NCI-H2107 treated with DMSO at 0.1 percent for 48 hours (cell line): ENCODE results near the gene PDE4D.

Source experiments
- DNase-seq: peaks from one replicate; lab custom pipeline; 2025; ENCODE audit not compliant: unreplicated experiment; lab: John Stamatoyannopoulos, UW

The PDE4D gene

GRCh38 chr5:59164041-59164830, 729.3 kb downstream of the PDE4D start:
- no peak for DNase-seq

GRCh38 chr5:59161221-59162105, 732.1 kb downstream of the PDE4D start:
- no peak for DNase-seq

- no peak for DNase-seq
Observed at GRCh38 chr5:59158637-59159391, 734.7 kb downstream of the PDE4D start.

DNA sequence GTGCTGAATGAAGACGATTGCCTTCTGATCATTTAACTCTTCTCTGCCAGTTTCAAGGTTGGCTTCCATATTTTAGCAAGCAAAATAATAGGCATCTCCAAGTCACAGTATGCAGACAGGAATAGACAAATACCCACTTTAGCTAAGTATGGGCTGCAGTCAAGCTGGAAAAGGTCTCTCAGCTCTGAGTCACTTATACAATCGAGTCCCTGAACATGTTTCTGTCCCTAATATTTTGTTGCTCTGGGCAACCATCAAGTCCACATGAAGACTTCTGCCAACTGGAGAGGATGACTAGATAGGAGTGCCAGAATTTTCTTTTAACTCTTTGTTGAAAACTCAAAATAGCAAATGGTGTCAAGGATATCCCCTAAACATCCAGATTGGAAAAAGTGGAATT, 735.4 kb downstream of the PDE4D start:
- no peak for DNase-seq

- no peak for DNase-seq
Observed at GRCh38 chr5:59157068-59157467, 736.5 kb downstream of the PDE4D start.

DNA sequence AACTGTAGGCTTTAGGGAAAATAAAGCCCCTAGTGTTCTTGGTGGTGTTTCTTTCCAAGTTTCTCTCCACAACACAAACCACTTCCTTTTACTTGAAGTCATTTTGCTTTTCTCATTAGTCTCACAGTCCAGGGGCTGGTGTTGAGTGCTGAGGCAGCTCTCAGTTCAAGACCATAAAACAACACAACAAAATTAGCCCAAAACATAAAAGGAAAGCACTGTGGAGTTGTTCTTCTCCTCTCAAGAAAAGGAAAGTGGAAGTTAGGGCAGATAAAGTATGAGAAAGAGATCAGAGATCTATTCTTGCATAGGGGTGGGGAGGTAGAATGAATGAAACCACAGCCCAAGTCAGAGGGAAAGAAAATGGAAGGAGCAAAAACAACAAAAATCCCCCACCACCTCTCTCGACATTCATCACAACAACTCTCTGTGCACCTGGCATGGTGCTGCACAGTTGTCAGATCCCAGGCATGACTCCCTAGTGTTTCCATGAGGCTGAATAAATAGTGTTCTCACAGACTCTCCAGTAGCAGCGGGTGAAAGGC, 740.8 kb downstream of the PDE4D start:
- no peak for DNase-seq

DNA sequence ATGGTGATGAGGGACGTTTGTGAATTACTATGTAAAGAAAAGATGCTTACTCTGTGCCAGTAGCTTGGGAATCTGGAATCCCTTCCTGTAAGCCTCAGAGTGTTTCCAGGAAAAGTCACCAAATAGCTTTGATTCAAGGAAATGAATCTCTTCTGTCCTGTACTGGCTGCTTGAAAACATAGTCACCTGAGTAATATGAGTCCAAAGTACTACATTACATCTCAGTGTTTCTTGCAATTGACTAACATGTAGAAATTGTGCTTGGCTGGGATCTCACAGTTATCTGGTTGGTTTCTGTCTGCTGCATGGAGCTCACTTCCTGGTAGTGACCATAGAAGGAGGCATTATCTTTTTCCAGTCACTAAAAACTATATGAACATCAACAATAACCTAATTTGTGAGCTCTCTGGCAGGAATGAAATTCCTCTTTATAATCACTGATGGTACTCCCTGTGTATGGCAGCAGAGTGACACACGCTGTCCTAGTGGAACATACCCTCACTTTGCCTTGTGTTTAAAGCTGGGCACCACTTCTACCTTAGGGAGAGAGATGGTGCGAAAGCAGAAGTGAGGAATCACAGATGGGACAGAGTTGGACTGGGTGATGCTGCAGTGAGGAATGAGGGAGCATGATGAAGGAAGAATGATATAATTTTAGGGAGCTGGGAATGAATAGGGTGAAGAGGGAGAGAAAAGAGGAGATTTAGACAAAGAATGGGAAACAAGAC, 742.2 kb downstream of the PDE4D start:
- no peak for DNase-seq

DNA sequence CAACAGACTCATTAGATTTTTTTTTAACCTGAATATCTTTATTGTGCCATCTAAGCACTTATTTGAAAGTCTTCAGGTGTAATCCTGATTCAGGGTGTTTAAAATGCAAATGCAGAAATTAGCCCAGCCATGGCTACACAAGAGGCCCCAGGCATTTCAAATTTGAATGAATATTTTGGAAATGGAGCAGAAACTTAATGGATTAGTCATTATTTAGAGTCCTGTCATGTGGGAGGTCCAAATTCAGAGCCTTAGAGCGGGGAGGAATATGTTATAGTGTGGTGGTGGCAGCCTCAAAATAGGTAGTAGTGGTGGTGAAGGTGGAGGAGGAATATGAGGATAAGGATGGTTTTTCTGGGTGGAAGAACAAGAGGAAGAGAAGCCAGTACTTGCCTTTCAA, 743.7 kb downstream of the PDE4D start:
- DNase-seq, result no peak

DNA sequence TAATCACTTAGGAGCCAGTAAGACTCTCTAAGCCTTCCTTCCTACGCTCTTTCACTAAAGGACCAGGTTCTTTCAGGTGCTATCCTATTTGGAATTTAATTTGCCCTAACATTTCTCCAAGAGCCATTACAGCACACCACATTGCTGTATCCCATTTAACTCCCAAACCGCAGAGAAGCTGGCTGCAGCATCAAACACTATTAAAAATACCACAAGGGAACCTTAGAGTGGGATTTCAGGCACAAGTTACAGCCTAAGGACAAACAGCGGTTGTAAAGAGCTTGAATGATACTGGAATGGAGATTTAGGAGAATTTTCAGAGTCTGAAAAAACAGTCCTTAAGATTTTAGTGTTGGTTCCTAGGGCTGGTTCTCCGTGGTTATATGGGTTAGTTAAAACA, 744.3 kb downstream of the PDE4D start:
- no peak for DNase-seq

DNA sequence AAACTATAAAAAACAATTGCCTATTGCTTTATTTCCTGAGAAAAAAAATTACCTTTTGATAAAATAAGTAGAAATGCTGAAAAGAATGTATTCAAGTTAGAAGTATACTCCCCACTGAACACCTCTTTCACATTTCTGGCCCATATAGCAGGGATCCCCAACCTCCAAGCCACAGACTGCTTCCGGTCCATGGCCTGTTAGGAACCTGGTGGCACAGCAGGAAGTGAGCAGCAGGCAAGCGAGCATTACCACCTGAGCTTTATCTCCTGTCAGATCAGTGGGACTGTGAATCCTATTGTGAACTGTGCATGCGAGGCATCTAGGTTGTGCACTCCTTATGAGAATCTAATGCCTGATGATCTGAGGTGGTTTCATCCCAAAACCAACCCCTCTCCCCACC, 746.8 kb downstream of the PDE4D start:
- no peak for DNase-seq

GRCh38 chr5:59143926-59144333, 749.6 kb downstream of the PDE4D start:
- no peak for DNase-seq

DNA sequence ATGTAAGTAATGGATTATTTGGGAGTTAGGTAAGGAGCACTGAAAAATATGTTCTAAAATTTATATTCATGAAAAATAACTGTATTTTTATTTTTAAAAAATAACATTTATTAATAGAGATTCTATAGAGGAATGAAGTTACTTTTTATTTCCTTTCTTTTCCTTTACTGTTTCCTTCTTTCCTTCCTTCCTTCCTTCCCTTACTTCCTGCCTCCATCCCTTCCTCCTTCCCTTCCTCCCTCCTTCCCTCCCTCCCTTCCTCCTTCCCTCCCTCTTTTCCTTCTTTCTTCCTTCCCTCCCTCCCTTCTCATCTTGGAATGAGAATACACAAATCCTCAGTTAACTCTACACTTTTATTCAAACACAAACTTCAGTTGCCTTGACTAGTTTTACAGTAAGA, 750.6 kb downstream of the PDE4D start:
- DNase-seq, result no peak

DNA sequence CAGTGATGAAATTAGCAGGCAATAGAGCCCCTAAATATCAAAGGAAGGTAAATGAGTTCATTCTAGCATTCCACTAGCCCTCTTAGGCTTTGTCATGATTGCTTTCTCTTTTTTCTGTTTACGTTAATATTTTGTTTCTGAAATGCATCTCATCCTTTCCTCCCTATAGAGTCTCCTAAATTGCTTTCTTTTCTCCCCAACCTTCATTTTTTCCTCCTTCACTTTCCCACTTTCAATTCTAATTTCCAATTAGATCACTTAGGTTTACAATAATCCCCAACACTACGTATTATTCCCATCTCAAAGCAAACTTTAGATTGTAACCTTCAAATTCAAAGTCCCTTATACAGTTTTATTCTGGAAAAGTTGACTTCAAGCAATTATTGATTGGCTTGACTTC, 751.4 kb downstream of the PDE4D start:
- DNase-seq, result no peak

- no peak for DNase-seq
Observed at GRCh38 chr5:59140133-59140532, 753.4 kb downstream of the PDE4D start.

DNA sequence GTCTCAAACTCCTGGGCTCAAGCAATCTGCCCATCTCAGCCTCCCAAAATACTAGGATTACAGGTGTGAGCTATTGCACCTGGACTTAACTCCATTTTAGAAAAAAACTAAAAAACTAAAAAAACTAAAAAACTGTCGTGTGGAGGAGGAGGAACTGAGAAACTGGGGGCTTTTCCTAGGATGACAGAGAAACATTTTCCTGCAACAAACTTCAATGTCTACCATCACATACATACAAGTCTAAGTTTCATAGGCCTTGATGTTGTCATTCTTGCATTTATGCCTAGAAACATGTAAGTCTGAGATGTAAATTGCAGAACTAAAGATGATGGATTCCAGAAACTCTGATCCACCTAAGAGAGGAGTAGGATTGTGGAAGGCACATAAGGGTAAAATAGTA, 753.8 kb downstream of the PDE4D start:
- no peak for DNase-seq

GRCh38 chr5:59138509-59138908, 755.0 kb downstream of the PDE4D start:
- DNase-seq, result no peak

DNA sequence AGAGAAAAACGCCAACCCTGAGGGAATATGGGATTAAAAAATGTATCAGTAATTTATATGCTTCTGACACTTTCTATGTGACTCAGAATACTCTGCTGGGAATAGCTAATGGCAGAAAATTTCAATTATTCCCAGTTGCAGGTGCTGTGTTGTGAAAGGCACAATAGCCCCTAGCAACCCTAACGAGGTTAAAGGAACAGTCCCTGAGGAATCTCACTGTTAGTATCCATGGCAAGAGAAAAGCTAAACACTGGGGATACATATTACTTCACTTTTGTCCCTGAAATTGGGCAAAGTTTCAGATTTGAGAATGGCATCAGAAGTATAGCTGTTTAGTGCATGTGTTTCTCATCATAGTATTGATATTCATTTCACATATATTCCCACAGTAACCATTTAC, 755.7 kb downstream of the PDE4D start:
- no peak for DNase-seq

- DNase-seq, result no peak
Observed at GRCh38 chr5:59136549-59136948, 757.0 kb downstream of the PDE4D start.

GRCh38 chr5:59134471-59135163, 758.9 kb downstream of the PDE4D start:
- DNase-seq, result no peak

GRCh38 chr5:59133764-59134261, 759.7 kb downstream of the PDE4D start:
- DNase-seq, result no peak
